ENCODE results near the gene MYO19. TPM values are rescaled to one million over a fixed set of nuclear protein-coding genes. Genes with fewer than 3 reads are reported as not detected.
"Not testable (repeated sequence)": the region's sequence is repeated elsewhere in the genome, so short reads cannot be mapped to it uniquely, and the experiment has no call there.

Gene MYO19
- total RNA-seq, 1 donor from 2014 or later: 172 TPM

DNA sequence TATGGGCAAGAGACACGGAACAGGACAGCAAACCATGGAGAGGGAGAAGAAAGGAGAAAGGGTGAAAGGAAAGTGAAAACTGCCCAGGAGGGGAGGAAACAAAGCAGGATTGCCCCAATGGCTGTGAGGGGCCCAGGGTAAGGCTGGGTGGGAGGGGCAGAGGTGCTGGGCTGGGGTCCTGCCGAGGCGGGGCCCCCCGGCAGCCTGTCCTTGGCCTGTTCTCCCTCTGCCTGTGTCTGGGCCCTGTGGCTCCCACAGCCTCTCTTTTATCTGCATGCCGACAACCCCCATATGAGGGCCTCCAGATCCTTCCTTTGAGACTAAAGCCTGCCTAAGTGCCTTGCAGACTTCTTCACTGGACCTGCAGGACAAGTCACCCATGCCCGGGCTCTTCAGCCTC lies 32.7 kb downstream of the MYO19 start:
- Mint-ChIP-seq H3K27me3 (no peaks in the 10 kb centered on the region), H3K9me3 (no peaks in the 10 kb centered on the region), H3K27ac (no peak overlapping the region), H3K36me3 (ENCODE audit: low read depth) (peaks cover 59% of the 10 kb centered on the region), H3K4me1 (peaks cover 6% of the 10 kb centered on the region), H3K4me3 (no peak overlapping the region)
- DNase-seq: no peak
- intact Hi-C loops (cut with micrococcal nuclease): no loop called here

DNA sequence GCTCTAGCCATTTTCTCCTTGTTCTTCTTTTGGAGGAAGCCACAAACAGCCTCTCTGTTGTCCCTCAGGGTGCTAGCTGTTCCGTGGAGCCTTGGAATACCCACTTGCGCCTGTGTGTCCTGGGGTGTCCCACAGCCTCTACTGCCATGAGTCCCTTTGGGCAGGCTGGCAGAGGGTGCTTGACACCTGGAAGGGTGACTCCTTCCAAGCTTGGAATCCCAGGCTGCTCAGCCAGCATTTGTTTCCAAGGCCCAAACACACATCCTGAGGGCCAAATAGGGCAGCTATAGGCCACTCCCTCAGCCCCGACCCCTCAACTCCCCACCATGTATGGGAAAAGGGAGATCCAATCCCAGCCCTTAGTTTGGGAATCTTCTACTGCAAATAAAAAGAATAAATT lies 33.3 kb downstream of the MYO19 start:
- Mint-ChIP-seq H3K9me3 (no peaks in the 10 kb centered on the region), H3K4me3 (no peak overlapping the region), H3K36me3 (ENCODE audit: low read depth) (peaks cover 58% of the 10 kb centered on the region), H3K4me1 (peaks cover 6% of the 10 kb centered on the region), H3K27me3 (no peaks in the 10 kb centered on the region), H3K27ac (no peak overlapping the region)
- DNase-seq: no peak
- intact Hi-C loops (cut with micrococcal nuclease): no loop called here

DNA sequence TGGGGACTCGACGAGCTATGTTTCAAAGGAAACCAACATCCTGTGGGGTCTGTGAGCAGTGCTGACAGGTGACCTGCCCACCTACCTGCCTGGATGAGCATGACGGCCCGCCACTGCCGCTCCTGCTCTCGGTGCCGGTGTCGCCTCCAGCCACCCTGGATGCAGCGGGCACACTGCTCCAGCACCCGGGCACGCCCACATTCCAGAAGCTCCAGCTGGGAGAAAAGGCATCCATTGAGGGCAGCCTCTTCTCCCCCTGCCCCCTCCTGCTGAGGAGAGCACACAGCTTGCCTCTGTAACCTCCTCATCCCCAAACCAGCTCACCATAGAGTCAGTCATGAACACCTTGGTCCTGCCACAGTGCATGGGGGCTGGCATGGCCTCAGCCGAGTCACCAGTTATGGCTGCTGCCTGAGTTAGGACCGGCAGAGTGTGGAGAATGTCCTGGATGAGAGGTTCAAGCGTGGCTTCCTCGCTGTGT lies 33.9 kb downstream of the MYO19 start:
- Mint-ChIP-seq H3K27me3 (no peaks in the 10 kb centered on the region), H3K9me3 (no peaks in the 10 kb centered on the region), H3K4me3 (no peak overlapping the region), H3K36me3 (ENCODE audit: low read depth) (peaks cover 59% of the 10 kb centered on the region), H3K4me1 (peaks cover 6% of the 10 kb centered on the region), H3K27ac (no peak overlapping the region)
- intact Hi-C loops (cut with micrococcal nuclease): no loop called here
- DNase-seq: no peak

DNA sequence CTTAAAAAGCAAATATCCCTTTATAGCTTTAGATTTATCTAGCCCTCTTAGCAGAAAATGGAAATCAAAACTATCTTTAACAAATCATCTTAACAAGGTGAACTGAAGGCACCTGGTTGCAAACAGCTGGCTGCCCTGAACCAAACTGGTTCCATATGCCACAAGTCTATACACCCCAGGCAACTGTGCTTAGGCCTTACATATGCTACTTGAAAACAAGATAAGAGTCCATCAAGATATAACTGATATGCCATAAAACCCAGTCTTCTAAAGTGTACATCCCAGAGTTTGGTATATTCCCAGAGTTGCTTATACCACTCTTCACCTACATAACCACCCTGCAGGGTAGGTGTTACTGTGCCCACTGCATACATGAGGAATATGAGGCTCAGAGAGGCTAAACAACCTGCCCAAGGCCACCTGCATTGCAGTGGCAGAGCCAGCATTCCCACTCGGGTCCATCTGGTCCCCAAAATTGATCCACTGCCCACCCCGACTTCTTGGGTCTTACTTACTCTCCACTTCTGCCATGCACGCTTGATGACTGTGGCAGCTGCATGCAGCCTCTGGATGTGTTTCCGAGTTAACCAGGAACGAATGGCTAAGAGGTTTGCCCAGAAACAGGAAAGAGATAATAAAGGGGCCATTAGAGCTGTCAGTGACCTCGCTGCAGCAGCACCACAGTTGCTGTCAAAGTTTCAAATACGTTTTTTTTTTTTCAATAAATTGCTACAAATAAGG lies 35.9 kb downstream of the MYO19 start:
- DNase-seq: no peak
- intact Hi-C loops (cut with micrococcal nuclease): no loop called here
- H3K27ac Mint-ChIP-seq: no peak overlapping the region
- H3K9me3 Mint-ChIP-seq: no peaks in the 10 kb centered on the region
- no peaks in the 10 kb centered on the region for H3K27me3 Mint-ChIP-seq
- peaks cover 6% of the 10 kb centered on the region for H3K4me1 Mint-ChIP-seq
- peaks cover 62% of the 10 kb centered on the region for H3K36me3 Mint-ChIP-seq (ENCODE audit: low read depth)
- H3K4me3 Mint-ChIP-seq: no peak overlapping the region

DNA sequence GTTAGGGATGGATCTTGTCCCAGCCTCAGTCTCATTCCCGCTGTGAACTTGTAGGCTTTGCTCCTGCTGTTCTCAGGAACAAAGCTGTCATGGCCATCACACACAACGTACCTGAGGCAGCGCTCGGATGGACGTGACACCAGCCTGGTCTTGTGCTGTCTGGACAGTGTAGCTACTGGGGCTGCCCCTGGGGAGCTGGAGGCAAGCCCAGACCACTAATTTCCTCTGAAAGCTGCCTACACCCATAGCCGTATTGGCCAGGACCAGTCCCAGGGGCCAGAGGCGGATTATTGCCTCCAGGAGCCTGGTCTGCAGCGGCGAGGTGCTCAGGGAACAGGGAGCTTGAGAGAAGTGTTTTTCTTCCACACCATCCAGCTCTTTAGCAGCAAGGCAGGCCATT lies 36.5 kb downstream of the MYO19 start:
- H3K4me1 Mint-ChIP-seq: peaks cover 2% of the 10 kb centered on the region
- intact Hi-C loops (cut with micrococcal nuclease): no loop called here

DNA sequence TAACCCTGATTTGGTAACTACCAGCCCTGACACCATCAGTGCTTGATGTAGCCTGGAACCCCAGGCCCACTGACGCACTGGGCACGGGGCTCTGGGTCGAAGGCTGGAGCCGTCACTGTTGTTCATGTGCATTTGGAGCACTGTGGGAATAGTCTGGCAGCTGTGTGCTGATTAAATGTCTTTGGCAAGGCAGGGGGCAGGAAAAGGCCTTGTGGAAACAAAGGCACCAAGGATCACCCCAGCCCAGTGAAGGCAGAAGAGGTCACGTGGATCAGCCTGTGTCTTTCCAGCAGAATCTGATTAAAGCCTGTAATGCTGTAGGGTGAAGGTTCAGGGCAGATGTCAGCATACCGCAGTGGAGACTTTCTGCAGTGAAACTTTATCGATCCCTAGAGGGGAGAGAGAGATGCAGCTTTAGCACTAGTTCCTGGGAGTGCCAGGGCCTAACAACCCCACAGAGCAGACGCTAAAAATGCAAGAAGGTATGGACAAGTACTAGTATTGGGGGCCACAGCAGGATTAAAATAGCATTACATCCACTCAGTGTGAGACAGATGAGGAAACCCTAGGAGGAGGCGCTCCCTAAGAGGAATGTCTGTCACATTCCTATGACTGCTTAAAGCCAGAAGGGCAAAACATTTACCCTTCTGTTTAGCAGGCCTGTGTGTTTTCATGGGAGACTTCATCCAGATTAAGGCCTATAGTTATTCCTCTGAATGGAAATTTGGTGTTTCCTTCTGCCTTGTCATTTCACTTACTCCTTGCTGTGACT lies 38.5 kb downstream of the MYO19 start:
- intact Hi-C loops (cut with micrococcal nuclease): no loop called here
- Mint-ChIP-seq H3K27ac (no peak overlapping the region), H3K4me3 (no peak overlapping the region), H3K9me3 (no peaks in the 10 kb centered on the region), H3K27me3 (no peaks in the 10 kb centered on the region), H3K36me3 (ENCODE audit: low read depth) (peaks cover 60% of the 10 kb centered on the region), H3K4me1 (peaks cover 2% of the 10 kb centered on the region)
- DNase-seq: no peak

More for the DNA sequence above, 36.5 kb downstream of the MYO19 start:
- Mint-ChIP-seq H3K9me3 (no peaks in the 10 kb centered on the region), H3K36me3 (ENCODE audit: low read depth) (peaks cover 57% of the 10 kb centered on the region), H3K27me3 (no peaks in the 10 kb centered on the region), H3K4me3 (no peak overlapping the region), H3K27ac (no peak overlapping the region)
- DNase-seq: no peak

DNA sequence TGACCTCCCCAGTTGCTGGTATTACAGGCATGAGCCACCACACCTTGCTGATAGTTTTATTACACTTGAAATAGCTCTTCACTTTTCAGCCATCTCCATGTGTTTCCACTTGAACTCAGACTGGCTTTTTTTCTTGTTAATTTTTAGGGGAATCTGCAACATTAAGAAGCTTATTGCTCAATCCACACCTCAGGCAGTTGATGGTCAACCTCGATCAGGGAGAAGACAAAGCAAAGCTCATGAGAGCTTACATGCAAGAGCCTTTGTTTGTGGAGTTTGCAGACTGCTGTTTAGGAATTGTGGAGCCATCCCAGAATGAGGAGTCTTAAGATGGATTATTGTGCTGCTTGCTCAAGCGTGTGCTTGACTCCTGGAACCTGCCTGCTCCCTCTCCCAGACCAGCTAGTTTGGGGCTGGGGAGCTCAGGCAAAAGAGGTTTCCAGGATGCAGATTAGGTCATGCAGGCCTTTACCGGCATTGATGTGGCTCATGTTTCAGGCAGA lies 39.5 kb downstream of the MYO19 start:
- no peak overlapping the region for H3K27ac Mint-ChIP-seq
- no peak for DNase-seq
- H3K4me3 Mint-ChIP-seq: no peak overlapping the region
- no peaks in the 10 kb centered on the region for H3K27me3 Mint-ChIP-seq
- peaks cover 2% of the 10 kb centered on the region for H3K4me1 Mint-ChIP-seq
- H3K36me3 Mint-ChIP-seq (ENCODE audit: low read depth): peaks cover 56% of the 10 kb centered on the region
- intact Hi-C loops (cut with micrococcal nuclease): no loop called here
- no peaks in the 10 kb centered on the region for H3K9me3 Mint-ChIP-seq

DNA sequence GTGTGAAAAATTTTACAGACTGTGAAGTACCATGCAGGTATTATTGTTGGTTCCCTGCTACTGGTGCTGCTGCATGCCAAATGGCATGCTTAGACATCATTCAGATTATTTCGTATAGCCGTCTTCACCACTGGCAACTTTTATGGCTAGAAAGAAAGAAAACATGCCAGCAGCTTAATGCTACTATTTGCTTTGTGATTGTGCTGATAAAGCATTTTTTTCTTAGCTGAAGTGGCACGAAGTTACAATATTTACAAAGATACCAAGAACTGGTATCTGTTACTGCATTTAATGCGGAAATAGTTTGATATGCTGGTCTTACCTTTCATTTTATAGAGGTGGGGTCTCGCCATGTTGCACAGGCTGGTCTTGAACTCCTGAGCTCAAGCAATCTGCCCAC lies 40.0 kb downstream of the MYO19 start:
- H3K4me1 Mint-ChIP-seq: peaks cover 5% of the 10 kb centered on the region

DNA sequence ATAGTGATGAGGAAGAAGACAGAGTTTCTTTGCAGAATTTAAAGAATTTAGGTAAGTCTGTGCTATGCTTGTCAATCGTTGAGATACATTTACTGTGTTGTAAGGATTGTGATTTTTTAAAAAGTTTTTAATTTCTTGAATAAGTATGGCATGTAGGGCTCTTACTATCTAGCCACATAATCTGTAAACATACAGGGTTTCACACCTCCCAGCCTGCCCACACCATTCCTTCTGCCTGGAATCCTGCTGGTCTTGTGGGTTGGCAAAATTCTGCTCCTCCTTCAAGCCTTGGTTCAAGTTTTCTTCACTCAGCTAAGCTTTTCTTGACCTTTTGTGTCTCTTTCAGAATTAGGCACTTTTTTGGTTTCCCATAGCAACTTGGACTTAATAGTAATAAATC lies 40.7 kb downstream of the MYO19 start:
- no peaks in the 10 kb centered on the region for H3K9me3 Mint-ChIP-seq
- H3K4me1 Mint-ChIP-seq: peaks cover 10% of the 10 kb centered on the region
- no peak overlapping the region for H3K4me3 Mint-ChIP-seq
- intact Hi-C loops (cut with micrococcal nuclease): no loop called here
- H3K27ac Mint-ChIP-seq: no peak overlapping the region
- no peaks in the 10 kb centered on the region for H3K27me3 Mint-ChIP-seq
- peaks cover 59% of the 10 kb centered on the region for H3K36me3 Mint-ChIP-seq (ENCODE audit: low read depth)
- no peak for DNase-seq

More for the DNA sequence above, 40.0 kb downstream of the MYO19 start:
- H3K36me3 Mint-ChIP-seq (ENCODE audit: low read depth): peaks cover 59% of the 10 kb centered on the region
- intact Hi-C loops (cut with micrococcal nuclease): no loop called here
- no peak overlapping the region for H3K27ac Mint-ChIP-seq
- no peak for DNase-seq
- H3K4me3 Mint-ChIP-seq: no peak overlapping the region
- H3K9me3 Mint-ChIP-seq: no peaks in the 10 kb centered on the region
- no peaks in the 10 kb centered on the region for H3K27me3 Mint-ChIP-seq

DNA sequence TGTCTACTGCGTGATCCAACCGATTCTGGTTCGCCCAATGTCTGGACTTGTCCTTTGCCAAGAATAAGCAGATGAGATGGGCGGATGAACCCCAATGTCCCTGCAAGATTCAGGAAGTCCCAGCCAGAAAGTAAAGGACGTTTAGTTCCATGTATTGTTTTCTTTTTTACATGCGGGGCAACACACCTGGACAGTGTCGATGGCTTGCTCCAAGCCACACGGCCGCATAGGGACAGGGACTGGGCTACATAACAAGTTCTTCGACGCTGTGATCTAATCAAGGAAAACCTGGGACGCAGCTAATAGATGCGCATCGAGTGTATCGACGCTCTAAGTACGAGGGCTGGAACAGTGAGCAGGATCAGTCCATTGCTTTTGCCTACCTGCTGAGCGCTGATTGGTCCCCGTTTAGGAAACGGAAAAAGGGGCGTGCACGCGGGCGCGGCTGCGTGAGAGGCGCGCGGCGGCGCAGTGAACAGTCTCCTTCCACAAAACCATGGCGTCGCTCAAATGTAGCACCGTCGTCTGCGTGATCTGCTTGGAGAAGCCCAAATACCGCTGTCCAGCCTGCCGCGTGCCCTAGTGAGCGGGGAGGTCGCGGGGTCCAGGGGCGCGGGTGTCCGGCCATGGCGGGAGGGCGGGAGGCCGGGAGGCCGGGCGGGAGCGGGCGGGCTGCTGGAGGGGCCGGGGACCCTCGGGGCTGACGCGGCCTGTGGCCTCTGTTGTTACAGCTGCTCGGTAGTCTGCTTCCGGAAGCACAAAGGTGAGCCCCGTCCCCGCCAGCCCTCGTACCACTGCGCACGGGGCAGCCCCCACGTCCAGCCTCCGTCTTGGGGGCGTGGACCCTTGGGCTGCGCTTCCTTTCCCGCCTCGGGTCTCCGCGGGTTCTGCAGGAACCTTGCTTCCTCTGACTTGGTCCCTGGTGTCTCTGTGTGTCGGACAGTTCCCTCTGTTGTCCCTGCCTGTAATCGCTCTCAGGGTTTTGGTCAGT lies 48.2 kb downstream of the MYO19 start, which contains the start of gene ZNHIT3:
ZNHIT3 (plus strand) TSS at position 478 of the 991 bp plus-strand sequence; CDS start at position 497, 19 bp downstream.
- Mint-ChIP-seq H3K4me3 (peak within 1 kb of the TSS; percentile 98), H3K27me3 (peaks cover 12% of the 10 kb centered on the region), H3K9me3 (no peaks in the 10 kb centered on the region), H3K4me1 (peaks cover 38% of the 10 kb centered on the region), H3K27ac (peak within 1 kb of the TSS; percentile 99), H3K36me3 (ENCODE audit: low read depth) (peaks cover 20% of the 10 kb centered on the region)
- intact Hi-C loops (cut with micrococcal nuclease): loop anchor here (1.0 to 2.0 kb wide), 2 partner anchors 48 to 58 kb away; partner anchors contain the start of genes GGNBP2, MYO19 and PIGW
- peak; percentile 98 for DNase-seq

DNA sequence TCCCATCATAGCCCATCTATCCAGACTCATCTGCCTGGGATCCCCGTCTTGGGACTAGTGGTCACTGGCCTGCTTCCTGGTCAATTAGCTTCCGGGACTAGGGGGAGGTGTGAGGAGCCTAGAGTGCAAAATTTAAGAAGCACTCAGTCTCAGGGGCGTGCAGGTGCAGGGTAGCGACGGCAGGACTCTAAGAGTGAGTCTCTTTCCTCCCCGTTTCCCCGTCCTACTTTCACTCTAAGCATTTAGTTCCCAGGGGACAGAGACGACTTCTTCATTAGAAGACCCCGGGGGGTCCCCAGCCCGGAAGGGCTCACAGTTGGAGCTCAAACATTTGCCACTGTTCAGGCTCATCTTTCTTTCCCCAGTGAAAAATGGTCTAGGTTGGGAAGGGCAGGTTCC lies 48.9 kb downstream of the MYO19 start:
- Mint-ChIP-seq H3K36me3 (ENCODE audit: low read depth) (peaks cover 18% of the 10 kb centered on the region), H3K4me1 (peaks cover 38% of the 10 kb centered on the region), H3K9me3 (no peaks in the 10 kb centered on the region), H3K27me3 (peaks cover 15% of the 10 kb centered on the region), H3K27ac (peak overlapping the region; percentile 99), H3K4me3 (peak overlapping the region; percentile 98)
- DNase-seq: no peak
- intact Hi-C loops (cut with micrococcal nuclease): loop anchor here (2.0 kb wide), 1 partner anchor 59 kb away; the partner anchor contains the start of gene GGNBP2

DNA sequence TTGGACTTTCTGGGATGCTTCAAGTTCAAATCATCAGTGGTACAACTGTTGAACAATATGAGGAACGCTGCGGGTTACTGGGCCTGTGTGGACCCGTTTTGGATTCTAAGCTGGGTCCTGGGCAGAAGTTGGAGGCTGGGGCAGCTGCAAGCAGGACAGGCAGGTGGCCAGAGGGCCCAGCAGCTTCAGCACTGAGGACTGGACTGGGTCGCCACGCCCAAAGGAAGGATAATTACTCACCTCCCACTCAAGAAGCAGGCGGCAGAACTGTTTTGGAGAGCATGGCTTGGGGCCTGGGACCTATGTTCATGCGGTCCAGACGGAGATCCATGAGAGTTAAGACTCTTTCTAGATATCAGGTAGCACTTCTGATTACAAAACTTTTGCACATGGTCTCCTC lies 49.6 kb downstream of the MYO19 start:
- Mint-ChIP-seq H3K4me1 (peaks cover 37% of the 10 kb centered on the region), H3K27me3 (peaks cover 18% of the 10 kb centered on the region), H3K4me3 (peak overlapping the region; percentile 98), H3K36me3 (ENCODE audit: low read depth) (peaks cover 14% of the 10 kb centered on the region), H3K27ac (peak overlapping the region; percentile 58), H3K9me3 (no peaks in the 10 kb centered on the region)
- intact Hi-C loops (cut with micrococcal nuclease): no loop called here
- DNase-seq: no peak

DNA sequence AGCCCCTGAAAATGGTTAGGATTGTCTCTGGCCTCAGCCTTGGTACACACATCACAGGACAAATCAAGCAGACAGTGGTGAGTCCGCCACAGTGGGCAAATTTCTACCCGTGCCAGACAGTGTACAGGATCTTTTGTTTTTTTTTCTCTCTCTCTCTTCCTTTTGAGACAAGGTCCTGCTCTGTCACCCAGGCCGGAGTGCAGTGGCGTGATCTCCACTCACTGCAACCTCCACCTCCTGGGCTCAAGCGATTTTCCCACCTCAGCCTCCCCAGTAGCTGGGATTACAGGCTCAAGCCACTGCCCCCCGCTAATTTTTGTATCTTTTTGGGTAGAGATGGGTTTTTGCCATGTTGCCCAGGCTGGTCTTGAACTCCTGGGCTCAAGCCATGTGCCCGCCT lies 50.6 kb downstream of the MYO19 start:
- intact Hi-C loops (cut with micrococcal nuclease): loop anchor here (5.0 kb wide), 1 partner anchor 507 kb away; no protein-coding TSS in a partner anchor
- DNase-seq; H3K36me3 Mint-ChIP-seq (ENCODE audit: low read depth); H3K4me3 Mint-ChIP-seq; H3K9me3 Mint-ChIP-seq: not testable (repeated sequence)
- Mint-ChIP-seq H3K27me3 (peaks cover 24% of the 10 kb centered on the region), H3K4me1 (peaks cover 31% of the 10 kb centered on the region), H3K27ac (peak overlapping the region; percentile 24)
